Measurements from ENCODE around the gene ARHGAP5.

GRCh38 chr14:32183151-32184058 lies 106.3 kb downstream of the ARHGAP5 start:
- TF ChIP-seq ZFP30 (CRISPR knock-in tag; IDR thresholded peaks at IDR 0.05): no peak
- TF ChIP-seq PATZ1 (CRISPR knock-in tag; IDR thresholded peaks at IDR 0.05; ENCODE audit: borderline replicate concordance): no peak
- no peak for TF ChIP-seq CSDC2 (CRISPR knock-in tag; IDR thresholded peaks at IDR 0.05)
- no peak for TF ChIP-seq RARB (CRISPR knock-in tag; IDR thresholded peaks at IDR 0.05)
- no peak for TF ChIP-seq ZFP3 (CRISPR knock-in tag; IDR thresholded peaks at IDR 0.05)
- no peak for TF ChIP-seq CREB5 (CRISPR knock-in tag; IDR thresholded peaks at IDR 0.05; ENCODE audit: low read depth)
- TF ChIP-seq ARNTL (CRISPR knock-in tag; IDR thresholded peaks at IDR 0.05; ENCODE audit: borderline replicate concordance, low read depth): no peak
- no peak for TF ChIP-seq ZNF8 (CRISPR knock-in tag; IDR thresholded peaks at IDR 0.05)
- no peak for TF ChIP-seq TOX (CRISPR knock-in tag; IDR thresholded peaks at IDR 0.05; ENCODE audit: borderline replicate concordance)
- TF ChIP-seq PPARA (CRISPR knock-in tag; IDR thresholded peaks at IDR 0.05; ENCODE audit: borderline replicate concordance): no peak
- no peak for TF ChIP-seq SNAI2 (CRISPR knock-in tag; IDR thresholded peaks at IDR 0.05)

All from SK-N-SH treated with all-trans-retinoic acid at 6 μM for 48 hours (cell line).